Epithelial cell of umbilical artery (primary cell): ENCODE results near the gene ANO6. TPM values are rescaled to one million over a fixed set of nuclear protein-coding genes. Genes with fewer than 3 reads are reported as not detected.

Experiments
- total RNA-seq: library from RNA; depleted of rRNA; stranded (reverse); fragments of >200 nt; gene quantifications from 2 replicates; pipeline ENCODE4 v1.2.3, GENCODE V29; 2014

The ANO6 gene
- 45.1 and 62.7 TPM in 2 replicates for total RNA-seq

GRCh38 chr12:45215419-45216229 lies at the start of gene ANO6:
Gene ANO6, plus strand, starts transcription at chr12:45216095. Its CDS starts 227 bp downstream, at chr12:45216322.

Other genes starting within 250 kb of the ANO6 start
- gene DBX2, start 165.0 kb upstream of the ANO6 start, total RNA-seq = not detected in 2 replicates